Measurements from ENCODE around the gene PCDHA1. TPM values are rescaled to one million over a fixed set of nuclear protein-coding genes. Genes with fewer than 3 reads are reported as not detected.

PCDHA1 gene
- total and polyA plus RNA-seq, 2 experiments from 2014 or later, result 0.81 to 1.6 TPM

GRCh38 chr5:140996060-140996459, 210.1 kb downstream of the PCDHA1 start:
- no peaks in the 10 kb centered on the region for H3K36me3 ChIP-seq (ENCODE audit: insufficient read depth)
- H3K4me2 ChIP-seq, result no peak overlapping the region
- Mint-ChIP-seq H3K4me1 (peaks cover 26% of the 10 kb centered on the region), H3K27ac (peak overlapping the region; percentile 50; the same call in 1 of the 2 replicates), H3K9me3 (no peaks in the 10 kb centered on the region), H3K4me3 (no peak overlapping the region), H3K27me3 (ENCODE audit: insufficient read depth, low read depth, poor library complexity) (peaks cover 4% of the 10 kb centered on the region), H3K36me3 (ENCODE audit: low read depth) (no peaks in the 10 kb centered on the region)
- H3K9me2 ChIP-seq (ENCODE audit: insufficient read depth), result no peaks in the 10 kb centered on the region
- no peaks in the 10 kb centered on the region for H4K20me1 ChIP-seq (replicated peaks; ENCODE audit: insufficient read depth)
- no peak for DNase-seq (ENCODE audit: low spot score)
- H3K27ac ChIP-seq (ENCODE audit: low read depth), result no peak overlapping the region; the same call in 1 of the 2 replicates
- no peaks in the 10 kb centered on the region for H3K27me3 ChIP-seq (ENCODE audit: insufficient read depth)
- H2AFZ ChIP-seq, result no peak overlapping the region
- no peaks in the 10 kb centered on the region for H3F3A ChIP-seq (replicated peaks; ENCODE audit: low read depth)
- H3K4me3 ChIP-seq, result no peak overlapping the region
- peaks cover 22% of the 10 kb centered on the region for H3K4me1 ChIP-seq (ENCODE audit: insufficient read depth)
- no peaks in the 10 kb centered on the region for H3K79me2 ChIP-seq (replicated peaks; ENCODE audit: insufficient read depth)
- no peak for TF ChIP-seq EZH2phosphoT487 (IDR thresholded peaks at IDR 0.05; ENCODE audit: unreplicated experiment)
- TF ChIP-seq, protein P1, sequence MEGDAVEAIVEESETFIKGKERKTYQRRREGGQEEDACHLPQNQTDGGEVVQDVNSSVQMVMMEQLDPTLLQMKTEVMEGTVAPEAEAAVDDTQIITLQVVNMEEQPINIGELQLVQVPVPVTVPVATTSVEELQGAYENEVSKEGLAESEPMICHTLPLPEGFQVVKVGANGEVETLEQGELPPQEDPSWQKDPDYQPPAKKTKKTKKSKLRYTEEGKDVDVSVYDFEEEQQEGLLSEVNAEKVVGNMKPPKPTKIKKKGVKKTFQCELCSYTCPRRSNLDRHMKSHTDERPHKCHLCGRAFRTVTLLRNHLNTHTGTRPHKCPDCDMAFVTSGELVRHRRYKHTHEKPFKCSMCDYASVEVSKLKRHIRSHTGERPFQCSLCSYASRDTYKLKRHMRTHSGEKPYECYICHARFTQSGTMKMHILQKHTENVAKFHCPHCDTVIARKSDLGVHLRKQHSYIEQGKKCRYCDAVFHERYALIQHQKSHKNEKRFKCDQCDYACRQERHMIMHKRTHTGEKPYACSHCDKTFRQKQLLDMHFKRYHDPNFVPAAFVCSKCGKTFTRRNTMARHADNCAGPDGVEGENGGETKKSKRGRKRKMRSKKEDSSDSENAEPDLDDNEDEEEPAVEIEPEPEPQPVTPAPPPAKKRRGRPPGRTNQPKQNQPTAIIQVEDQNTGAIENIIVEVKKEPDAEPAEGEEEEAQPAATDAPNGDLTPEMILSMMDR (conservative IDR thresholded peaks at IDR 0.05; ENCODE audit: low read depth in 2 of 2), result no peak
- no peak for TF ChIP-seq EZH2 (IDR thresholded peaks at IDR 0.05; ENCODE audit: low read depth, unreplicated experiment)
- no peak for TF ChIP-seq NANOG (IDR thresholded peaks at IDR 0.05; ENCODE audit: borderline replicate concordance)
- TF ChIP-seq ZNF331 (CRISPR knock-in tag; IDR thresholded peaks at IDR 0.05; ENCODE audit: low read depth), result no peak
- no peak for TF ChIP-seq ZNF462 (CRISPR knock-in tag; IDR thresholded peaks at IDR 0.05)
- TF ChIP-seq STAT1 (IDR thresholded peaks at IDR 0.05; ENCODE audit: unreplicated experiment), result no peak
- TF ChIP-seq JUNB (IDR thresholded peaks at IDR 0.05; ENCODE audit: unreplicated experiment), result no peak
- no peak for TF ChIP-seq REST (IDR thresholded peaks at IDR 0.05; ENCODE audit: unreplicated experiment)
- TF ChIP-seq, protein P2, sequence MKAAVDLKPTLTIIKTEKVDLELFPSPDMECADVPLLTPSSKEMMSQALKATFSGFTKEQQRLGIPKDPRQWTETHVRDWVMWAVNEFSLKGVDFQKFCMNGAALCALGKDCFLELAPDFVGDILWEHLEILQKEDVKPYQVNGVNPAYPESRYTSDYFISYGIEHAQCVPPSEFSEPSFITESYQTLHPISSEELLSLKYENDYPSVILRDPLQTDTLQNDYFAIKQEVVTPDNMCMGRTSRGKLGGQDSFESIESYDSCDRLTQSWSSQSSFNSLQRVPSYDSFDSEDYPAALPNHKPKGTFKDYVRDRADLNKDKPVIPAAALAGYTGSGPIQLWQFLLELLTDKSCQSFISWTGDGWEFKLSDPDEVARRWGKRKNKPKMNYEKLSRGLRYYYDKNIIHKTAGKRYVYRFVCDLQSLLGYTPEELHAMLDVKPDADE (IDR thresholded peaks at IDR 0.05), result no peak
- TF ChIP-seq CREB1 (CRISPR knock-in tag; IDR thresholded peaks at IDR 0.05; ENCODE audit: low read depth), result no peak
- no peak for TF ChIP-seq ZNF114 (CRISPR knock-in tag; IDR thresholded peaks at IDR 0.05)
- TF ChIP-seq POLR2AphosphoS5 (IDR thresholded peaks at IDR 0.05; ENCODE audit: low read depth), result no peak
- no peak for ATAC-seq
